Ovary (tissue), 3 donors: ENCODE results near the gene SLC22A14.

ENCODE experiments used
- POLR2A ChIP-seq: fragments of 450-650 bp; IDR thresholded peaks from one replicate; pipeline ENCODE4 v1.6.1; 2017; ENCODE audit warnings: antibody characterized with exemption, mild to moderate bottlenecking, moderate library complexity
- TF ChIP-seq, protein P1 (sequence below), 3 donors: fragments of 450-650 bp in 2 of 3; fragments of 200-600 bp in 1 of 3; IDR thresholded peaks; one replicate each; pipeline versions ENCODE4 v1.5.1 to v1.8.0; 2016 to 2022; ENCODE audit warnings: antibody characterized with exemption in 3 of 3, mild to moderate bottlenecking in 1 of 3
- donor health status: DM: no; HTN: no; CAD: no.

DNA sequence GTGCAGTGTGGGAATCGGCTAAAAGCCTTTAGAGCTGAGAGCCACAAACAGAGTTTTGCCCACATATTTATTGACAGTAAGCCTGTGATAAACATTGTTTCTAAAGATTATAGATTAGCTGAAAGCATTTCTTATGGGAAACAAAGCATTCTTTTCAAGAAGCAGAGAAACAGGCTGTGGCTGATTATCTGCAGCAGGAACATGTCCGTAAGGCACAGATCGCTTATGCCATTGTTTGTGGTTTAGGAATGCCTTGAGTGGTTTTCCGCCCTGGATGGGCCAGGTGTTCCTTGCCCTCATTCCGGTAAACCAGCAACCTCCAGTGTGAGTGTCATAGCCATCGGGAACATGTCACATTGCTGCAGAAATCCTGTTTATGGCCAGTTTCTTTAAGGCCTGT lies 76.9 kb downstream of the SLC22A14 start:
- TF ChIP-seq, protein P1, sequence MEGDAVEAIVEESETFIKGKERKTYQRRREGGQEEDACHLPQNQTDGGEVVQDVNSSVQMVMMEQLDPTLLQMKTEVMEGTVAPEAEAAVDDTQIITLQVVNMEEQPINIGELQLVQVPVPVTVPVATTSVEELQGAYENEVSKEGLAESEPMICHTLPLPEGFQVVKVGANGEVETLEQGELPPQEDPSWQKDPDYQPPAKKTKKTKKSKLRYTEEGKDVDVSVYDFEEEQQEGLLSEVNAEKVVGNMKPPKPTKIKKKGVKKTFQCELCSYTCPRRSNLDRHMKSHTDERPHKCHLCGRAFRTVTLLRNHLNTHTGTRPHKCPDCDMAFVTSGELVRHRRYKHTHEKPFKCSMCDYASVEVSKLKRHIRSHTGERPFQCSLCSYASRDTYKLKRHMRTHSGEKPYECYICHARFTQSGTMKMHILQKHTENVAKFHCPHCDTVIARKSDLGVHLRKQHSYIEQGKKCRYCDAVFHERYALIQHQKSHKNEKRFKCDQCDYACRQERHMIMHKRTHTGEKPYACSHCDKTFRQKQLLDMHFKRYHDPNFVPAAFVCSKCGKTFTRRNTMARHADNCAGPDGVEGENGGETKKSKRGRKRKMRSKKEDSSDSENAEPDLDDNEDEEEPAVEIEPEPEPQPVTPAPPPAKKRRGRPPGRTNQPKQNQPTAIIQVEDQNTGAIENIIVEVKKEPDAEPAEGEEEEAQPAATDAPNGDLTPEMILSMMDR (IDR thresholded peaks at IDR 0.05): no peak
- TF ChIP-seq POLR2A: no peak
